CD4-positive, alpha-beta T cell treated with Interleukin-21 for 1 hour (primary cell): ENCODE data around the gene PDE6A.
"Not testable (repeated sequence)": the region's sequence is repeated elsewhere in the genome, so short reads cannot be mapped to it uniquely, and the experiment has no call there.

Source experiments
- DNase-seq: peaks from one replicate; pipeline ENCODE4 v3.0.0-alpha.2; 2020

Gene PDE6A

GRCh38 chr5:149892594-149892993, 52.0 kb downstream of the PDE6A start:
- DNase-seq: no peak

GRCh38 chr5:149888280-149888679, 56.3 kb downstream of the PDE6A start:
- no peak for DNase-seq

- no peak for DNase-seq
Measured at GRCh38 chr5:149887622-149888183, 56.9 kb downstream of the PDE6A start.

- DNase-seq: no peak
Measured at GRCh38 chr5:149886692-149887470, 57.7 kb downstream of the PDE6A start.

- no peak for DNase-seq
Measured at GRCh38 chr5:149886060-149886459, 58.5 kb downstream of the PDE6A start.

GRCh38 chr5:149885513-149885912, 59.1 kb downstream of the PDE6A start:
- DNase-seq: no peak

- no peak for DNase-seq
Measured at GRCh38 chr5:149883550-149883949, 61.0 kb downstream of the PDE6A start.

- DNase-seq: not testable (repeated sequence)
Measured at GRCh38 chr5:149882633-149883032, 62.0 kb downstream of the PDE6A start.

GRCh38 chr5:149881874-149882273, 62.7 kb downstream of the PDE6A start:
- DNase-seq: no peak

- no peak for DNase-seq
Measured at GRCh38 chr5:149881069-149881622, 63.4 kb downstream of the PDE6A start.

GRCh38 chr5:149879593-149879992, 65.0 kb downstream of the PDE6A start:
- not testable (repeated sequence) for DNase-seq

- no peak for DNase-seq
Measured at GRCh38 chr5:149878371-149878770, 66.2 kb downstream of the PDE6A start.

- no peak for DNase-seq
Measured at GRCh38 chr5:149873896-149874295, 70.7 kb downstream of the PDE6A start.

- no peak for DNase-seq
Measured at GRCh38 chr5:149872351-149873040, 72.1 kb downstream of the PDE6A start.

- DNase-seq: no peak
Measured at GRCh38 chr5:149871471-149871870, 73.1 kb downstream of the PDE6A start.

- no peak for DNase-seq
Measured at GRCh38 chr5:149870697-149871096, 73.9 kb downstream of the PDE6A start.

GRCh38 chr5:149870232-149870631, 74.4 kb downstream of the PDE6A start:
- no peak for DNase-seq

GRCh38 chr5:149869411-149869821, 75.2 kb downstream of the PDE6A start:
- DNase-seq: no peak

- no peak for DNase-seq
Measured at GRCh38 chr5:149865746-149866145, 78.8 kb downstream of the PDE6A start.

- no peak for DNase-seq
Measured at GRCh38 chr5:149863830-149864229, 80.8 kb downstream of the PDE6A start.

GRCh38 chr5:149863176-149863575, 81.4 kb downstream of the PDE6A start:
- no peak for DNase-seq

GRCh38 chr5:149860801-149861322, 83.7 kb downstream of the PDE6A start:
- DNase-seq: peak; percentile 25

GRCh38 chr5:149859746-149860145, 84.8 kb downstream of the PDE6A start:
- DNase-seq: no peak
